ENCODE results near the gene GDE1.

GDE1 gene

GRCh38 chr16:19523559-19524355 lies 1.9 kb upstream of the GDE1 start, which contains the start of gene CCP110:
TSS of gene CCP110 (plus strand) at chr16:19523942. CDS start at chr16:19527882, 3,940 bp downstream.
- peak; percentile 91 for DNase-seq

DNA sequence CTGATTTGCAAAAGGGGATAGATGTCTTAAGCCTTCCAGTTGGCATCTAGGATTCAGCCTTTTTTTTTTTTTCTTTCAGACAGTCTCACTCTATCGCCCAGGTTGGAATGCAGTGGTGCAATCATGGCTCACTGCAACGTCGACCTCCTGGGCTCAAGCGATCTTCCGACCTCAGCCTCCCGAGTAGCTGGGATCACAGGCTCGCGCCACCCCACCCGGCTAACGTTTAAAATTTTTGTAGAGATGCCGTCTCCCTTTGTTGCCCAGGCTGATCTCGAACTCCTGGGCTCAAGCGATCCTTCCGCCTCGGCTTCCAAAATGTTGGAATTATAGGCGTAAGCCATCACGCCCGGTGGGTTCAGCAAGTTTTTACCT lies 1.3 kb upstream of the GDE1 start:
- no peak for DNase-seq

GRCh38 chr16:19522760-19523159 lies 862 bp upstream of the GDE1 start:
- DNase-seq = no peak

DNA sequence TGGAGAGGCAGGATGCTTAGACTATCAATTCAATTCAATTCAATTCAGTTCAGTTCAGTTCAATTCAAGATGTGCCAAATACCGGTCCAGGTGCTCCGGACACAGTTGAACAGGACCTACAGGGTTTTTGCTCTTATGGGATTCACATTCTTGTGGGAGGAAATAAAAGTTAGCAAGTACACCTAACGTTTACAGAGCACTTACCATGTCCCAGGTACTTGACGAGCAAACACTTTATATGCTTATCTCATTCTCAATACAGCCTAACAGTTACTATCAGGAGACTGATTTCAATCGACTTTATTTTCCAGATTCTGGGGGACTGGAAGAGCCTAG lies 467 bp upstream of the GDE1 start:
- DNase-seq = no peak

DNA sequence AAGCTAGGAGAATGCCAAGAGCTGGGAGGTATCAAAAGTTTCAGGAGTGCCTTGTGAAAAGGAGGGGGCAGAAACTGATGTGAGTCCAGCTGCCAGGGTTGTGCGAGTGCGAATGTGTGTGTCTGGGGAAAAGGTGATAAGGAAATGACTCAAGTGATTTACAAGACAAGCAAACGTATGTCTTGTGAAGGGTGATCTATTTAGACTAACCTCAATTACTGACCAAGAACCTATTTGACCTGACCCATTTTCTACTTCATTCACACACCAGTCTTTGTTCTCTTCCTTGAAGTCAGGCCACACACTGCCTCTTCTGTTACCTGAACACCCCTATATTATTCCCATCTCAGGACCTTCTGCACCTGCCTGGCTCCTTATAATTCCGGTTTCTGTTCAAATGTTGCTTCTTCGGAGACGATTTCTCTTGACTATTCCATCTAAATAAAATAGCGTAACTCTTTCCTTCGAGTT lies 1.0 kb downstream of the GDE1 start:
- no peak for DNase-seq

- DNase-seq = no peak
Measured at GRCh38 chr16:19518388-19518787, 3.5 kb downstream of the GDE1 start.

GRCh38 chr16:19517424-19518089 lies 4.3 kb downstream of the GDE1 start:
- no peak for DNase-seq

DNA sequence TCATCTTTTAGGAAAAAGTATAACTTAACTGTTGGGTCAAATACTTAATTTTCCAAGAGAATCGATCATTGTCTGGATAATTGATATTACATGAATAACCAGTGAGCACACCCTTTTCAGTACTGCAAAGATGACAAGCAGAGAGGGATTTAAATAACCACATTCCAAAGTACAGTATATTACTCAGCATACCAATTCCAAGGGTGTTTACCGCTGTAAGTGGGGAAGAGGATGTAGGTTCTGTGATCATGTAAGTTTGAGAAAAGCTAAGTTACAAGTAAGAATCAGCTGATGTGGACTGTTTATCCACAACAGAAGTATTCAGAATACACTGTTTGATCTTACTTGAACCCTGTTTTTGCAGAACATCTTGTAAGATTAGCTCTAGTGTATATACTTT lies 6.1 kb downstream of the GDE1 start:
- no peak for DNase-seq

- no peak for DNase-seq
Measured at GRCh38 chr16:19513377-19514053, 8.4 kb downstream of the GDE1 start.

- DNase-seq = no peak
Measured at GRCh38 chr16:19512297-19512696, 9.6 kb downstream of the GDE1 start.

DNA sequence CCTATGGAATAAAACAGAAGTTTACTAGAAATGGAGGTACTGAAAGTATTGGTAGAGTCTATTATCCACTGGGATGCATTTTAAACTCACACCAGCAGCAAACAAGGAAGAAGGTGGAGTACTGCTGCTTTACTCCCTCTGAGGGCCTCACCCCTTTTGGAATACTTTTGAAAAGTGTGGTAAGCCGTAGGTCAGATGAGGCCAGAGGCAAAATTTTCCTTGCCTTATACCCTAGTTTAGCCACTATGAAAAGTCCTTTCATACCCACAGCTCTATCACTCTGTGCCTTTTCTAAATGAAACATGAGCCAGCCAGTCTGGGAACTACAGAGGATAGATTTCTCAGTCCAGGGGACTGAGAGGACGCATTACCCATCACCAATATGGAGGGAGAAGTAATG lies 14.0 kb downstream of the GDE1 start:
- no peak for DNase-seq

GRCh38 chr16:19506965-19507364 lies 14.9 kb downstream of the GDE1 start:
- no peak for DNase-seq

- no peak for DNase-seq
Measured at GRCh38 chr16:19505600-19506303, 16.1 kb downstream of the GDE1 start.

DNA sequence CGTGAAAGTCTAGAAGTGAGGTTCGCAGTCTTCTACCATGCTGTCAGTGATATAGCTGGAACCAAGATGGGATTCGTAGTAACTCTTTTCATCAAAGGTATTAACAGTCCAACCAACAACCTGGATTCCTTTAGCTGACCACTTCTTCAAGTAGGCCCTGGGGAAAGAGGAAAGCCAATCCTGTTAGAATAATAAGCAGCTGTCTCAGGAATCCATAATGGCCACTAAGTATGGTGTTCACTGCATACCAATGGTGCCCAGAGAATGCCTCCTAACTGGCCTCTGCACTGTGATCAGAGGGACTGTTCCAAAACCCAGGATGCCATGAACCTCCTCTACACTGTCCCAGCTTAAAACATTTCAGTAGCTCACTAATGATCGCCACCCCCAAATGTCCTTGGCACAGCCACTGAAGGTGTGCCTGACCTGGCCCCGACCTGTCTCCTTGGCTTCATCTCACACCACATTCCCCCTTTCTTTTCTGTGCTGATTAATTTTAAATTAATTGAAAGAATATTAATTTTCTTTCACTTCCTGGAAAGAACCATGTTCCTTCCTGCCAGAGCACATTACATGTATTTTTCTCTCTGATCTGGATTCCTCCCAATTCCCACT lies 18.3 kb downstream of the GDE1 start:
- DNase-seq = no peak

DNA sequence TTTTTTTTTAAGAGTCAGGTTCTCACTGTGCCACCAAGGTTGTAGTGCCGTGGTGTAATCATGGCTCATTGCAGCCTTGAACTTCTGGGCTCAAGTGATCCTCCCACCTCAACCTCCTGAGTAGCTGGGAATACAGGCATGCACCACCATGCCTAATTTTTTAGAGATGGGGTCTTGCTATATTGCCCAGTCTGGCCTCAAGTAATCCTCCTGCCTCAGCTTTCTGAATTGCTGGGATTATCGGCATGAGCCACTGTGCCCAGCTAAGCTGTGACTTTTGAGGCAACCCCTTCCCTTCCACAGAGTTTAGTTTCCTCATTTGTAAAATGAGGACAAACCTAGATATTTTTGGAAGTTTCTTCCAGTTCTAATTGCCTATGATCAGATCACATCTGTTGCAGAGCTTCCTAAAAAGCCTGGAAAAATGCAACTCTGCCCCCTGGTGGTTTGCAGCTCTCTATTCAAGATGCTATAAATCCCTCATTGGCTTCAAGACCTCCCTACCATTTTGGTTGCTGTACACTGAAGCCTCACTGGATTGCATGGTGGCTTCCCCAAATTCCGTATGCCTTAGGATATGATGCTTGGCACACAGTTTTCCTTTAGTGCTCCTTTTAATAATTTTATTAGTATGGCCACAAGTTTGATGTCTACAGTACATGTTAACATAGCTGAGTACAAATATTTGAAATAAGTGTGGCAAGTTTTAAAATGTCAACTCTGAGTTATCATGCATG lies 19.3 kb downstream of the GDE1 start:
- DNase-seq = peak; percentile 26

GRCh38 chr16:19499481-19499880 lies 22.4 kb downstream of the GDE1 start:
- DNase-seq = no peak

- no peak for DNase-seq
Measured at GRCh38 chr16:19499006-19499405, 22.9 kb downstream of the GDE1 start.

DNA sequence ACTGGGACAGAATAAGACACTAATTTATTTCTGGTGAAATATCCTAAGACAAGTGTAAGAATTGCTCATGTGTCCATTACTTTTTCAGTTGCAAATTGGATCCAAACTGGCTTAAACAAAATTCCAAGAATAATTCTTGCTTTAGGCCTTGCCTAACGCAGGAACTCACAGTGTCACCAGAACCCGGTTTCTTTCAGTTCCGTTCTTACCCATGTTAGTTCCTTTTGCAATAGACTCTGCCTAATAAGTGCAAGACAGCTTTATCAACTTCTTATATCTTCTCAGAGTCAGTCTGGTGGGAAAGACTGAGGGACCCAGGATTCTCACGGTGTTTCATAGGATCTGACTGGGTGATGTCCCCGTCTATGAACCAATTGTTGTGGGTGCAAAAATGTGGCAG lies 24.7 kb downstream of the GDE1 start:
- DNase-seq = no peak

DNA sequence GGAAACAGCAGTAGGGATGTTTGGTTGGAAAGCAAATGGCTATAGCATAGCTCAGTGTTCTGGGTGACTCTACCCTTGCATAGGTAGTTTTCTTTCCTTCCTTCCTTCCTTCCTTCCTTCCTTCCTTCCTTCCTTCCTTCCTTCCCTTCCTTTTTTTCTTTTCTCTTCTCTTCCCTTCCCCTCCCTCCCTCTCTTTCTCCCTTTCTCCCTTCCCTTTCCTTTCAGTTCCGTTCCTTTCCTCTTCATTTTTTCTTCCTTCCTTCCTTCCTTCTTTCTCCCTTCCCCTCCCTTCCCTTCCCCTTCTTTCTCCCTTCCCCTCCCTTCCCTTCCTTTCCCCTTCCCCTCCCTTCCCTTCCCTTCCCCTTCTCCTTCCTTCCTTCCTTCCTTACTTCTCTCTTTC lies 31.3 kb downstream of the GDE1 start:
- DNase-seq = no peak

- no peak for DNase-seq
Measured at GRCh38 chr16:19488213-19488640, 33.7 kb downstream of the GDE1 start.

DNA sequence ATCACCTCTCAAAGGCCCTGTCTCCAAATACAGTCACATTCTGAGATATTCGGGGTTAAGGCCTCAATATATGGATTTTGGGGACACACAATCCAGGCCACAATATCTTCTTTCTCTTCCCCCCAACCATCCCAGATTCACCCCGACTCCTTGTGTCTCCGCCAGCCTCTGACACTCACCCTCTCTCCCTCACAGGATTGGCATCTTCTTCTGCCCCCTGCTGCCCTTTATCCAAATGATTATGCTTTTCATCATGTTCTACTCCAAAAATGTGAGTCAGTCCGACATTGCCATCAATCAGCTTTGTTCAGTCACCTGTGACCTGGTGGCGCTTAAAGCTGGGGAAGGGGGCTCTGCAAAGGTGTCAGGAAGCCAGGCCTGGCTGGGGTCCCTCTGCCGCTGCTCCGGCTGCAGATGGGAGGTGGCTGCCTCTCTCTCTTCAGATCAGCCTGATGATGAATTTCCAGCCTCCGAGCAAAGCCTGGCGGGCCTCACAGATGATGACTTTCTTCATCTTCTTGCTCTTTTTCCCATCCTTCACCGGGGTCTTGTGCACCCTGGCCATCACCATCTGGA lies 35.1 kb downstream of the GDE1 start:
- DNase-seq = no peak

DNA sequence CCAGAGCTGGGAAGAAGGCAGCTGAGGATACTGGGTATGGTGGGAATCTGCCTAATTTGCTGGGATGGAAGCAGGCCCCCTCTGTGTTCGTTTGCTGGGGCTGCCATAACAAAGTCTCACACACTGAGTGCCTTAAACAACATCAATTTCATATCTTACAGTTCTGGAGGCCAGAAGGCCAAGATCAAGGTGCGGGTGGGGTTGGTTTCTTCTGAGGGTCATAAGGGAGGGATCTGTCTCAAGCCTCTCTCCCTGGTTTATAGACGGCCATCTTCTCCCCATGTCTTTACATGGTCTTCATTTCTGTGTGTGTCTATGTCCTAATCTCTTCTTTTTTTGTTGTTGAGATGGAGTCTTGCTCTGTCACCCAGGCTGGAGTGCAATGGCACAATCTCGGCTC lies 35.8 kb downstream of the GDE1 start:
- DNase-seq = no peak

Measured in NCI-H524 treated with DMSO at 0.1 percent for 48 hours (cell line).